ENCODE data around the gene SSPN.
A peak's percentile ranks its signal among the peaks of the same experiment; 100 is the strongest.

The SSPN gene

GRCh38 chr12:26266881-26267280, 71.5 kb downstream of the SSPN start:
- TF ChIP-seq YY1 (IDR thresholded peaks at IDR 0.05; ENCODE audit: low read depth) = no peak
- no peak for TF ChIP-seq TCF12 (IDR thresholded peaks at IDR 0.05; ENCODE audit: low read depth)
- no peak for TF ChIP-seq RAD21 (IDR thresholded peaks at IDR 0.05; ENCODE audit: low read depth)
- no peak for TF ChIP-seq ZBTB7A (IDR thresholded peaks at IDR 0.05; ENCODE audit: low read depth)
- TF ChIP-seq MAX (IDR thresholded peaks at IDR 0.05) = no peak
- no peak for TF ChIP-seq EGR1 (IDR thresholded peaks at IDR 0.05)
- TF ChIP-seq FOXM1 (IDR thresholded peaks at IDR 0.05; ENCODE audit: borderline replicate concordance, low read depth) = no peak
- TF ChIP-seq USF1 (IDR thresholded peaks at IDR 0.05) = no peak
- no peak for TF ChIP-seq TAF1 (IDR thresholded peaks at IDR 0.05; ENCODE audit: low read depth)
- no peak for TF ChIP-seq CREB1 (IDR thresholded peaks at IDR 0.05; ENCODE audit: low read depth)
- TF ChIP-seq TEAD4 (IDR thresholded peaks at IDR 0.05) = no peak
- no peak for TF ChIP-seq NFIC (IDR thresholded peaks at IDR 0.05)
- TF ChIP-seq EP300 (IDR thresholded peaks at IDR 0.05; ENCODE audit: borderline replicate concordance) = no peak
- no peak for TF ChIP-seq REST (IDR thresholded peaks at IDR 0.05; ENCODE audit: low read depth)
- TF ChIP-seq CEBPB (IDR thresholded peaks at IDR 0.05) = no peak

GRCh38 chr12:26268841-26269561, 73.6 kb downstream of the SSPN start:
- no peak for TF ChIP-seq ZBTB7A (IDR thresholded peaks at IDR 0.05; ENCODE audit: low read depth)
- TF ChIP-seq USF1 (IDR thresholded peaks at IDR 0.05) = no peak
- no peak for TF ChIP-seq FOXM1 (IDR thresholded peaks at IDR 0.05; ENCODE audit: borderline replicate concordance, low read depth)
- TF ChIP-seq EGR1 (IDR thresholded peaks at IDR 0.05) = no peak

GRCh38 chr12:26269562-26270284, 74.3 kb downstream of the SSPN start:
- TF ChIP-seq CREB1 (IDR thresholded peaks at IDR 0.05; ENCODE audit: low read depth) = no peak

- TF ChIP-seq YY1 (IDR thresholded peaks at IDR 0.05; ENCODE audit: low read depth) = no peak
- TF ChIP-seq TEAD4 (IDR thresholded peaks at IDR 0.05) = no peak
- no peak for TF ChIP-seq FOXM1 (IDR thresholded peaks at IDR 0.05; ENCODE audit: borderline replicate concordance, low read depth)
- TF ChIP-seq NFIC (IDR thresholded peaks at IDR 0.05) = no peak
- TF ChIP-seq EP300 (IDR thresholded peaks at IDR 0.05; ENCODE audit: borderline replicate concordance) = no peak
- no peak for TF ChIP-seq REST (IDR thresholded peaks at IDR 0.05; ENCODE audit: low read depth)
- no peak for TF ChIP-seq EGR1 (IDR thresholded peaks at IDR 0.05)
- no peak for TF ChIP-seq USF1 (IDR thresholded peaks at IDR 0.05)
- TF ChIP-seq ZBTB7A (IDR thresholded peaks at IDR 0.05; ENCODE audit: low read depth) = no peak
- TF ChIP-seq MAX (IDR thresholded peaks at IDR 0.05) = no peak
- no peak for TF ChIP-seq TCF12 (IDR thresholded peaks at IDR 0.05; ENCODE audit: low read depth)
- no peak for TF ChIP-seq CREB1 (IDR thresholded peaks at IDR 0.05; ENCODE audit: low read depth)
- TF ChIP-seq RAD21 (IDR thresholded peaks at IDR 0.05; ENCODE audit: low read depth) = no peak
- no peak for TF ChIP-seq CEBPB (IDR thresholded peaks at IDR 0.05)
- no peak for TF ChIP-seq TAF1 (IDR thresholded peaks at IDR 0.05; ENCODE audit: low read depth)
These were observed 75.7 kb downstream of the SSPN start for GRCh38 chr12:26271024-26271423.

GRCh38 chr12:26271889-26272492, 76.6 kb downstream of the SSPN start:
- TF ChIP-seq NFIC (IDR thresholded peaks at IDR 0.05) = peak; percentile 79
- TF ChIP-seq FOXM1 (IDR thresholded peaks at IDR 0.05; ENCODE audit: borderline replicate concordance, low read depth) = no peak

Measured in Ishikawa (cell line).